Transverse colon (tissue), 4 donors: ENCODE results near the gene CHST13.

Experiments
- POLR2AphosphoS5 ChIP-seq, 3 donors: sonication (generic); formaldehyde crosslinking; IDR thresholded peaks; one replicate each; pipeline ENCODE4 v1.6.1; 2016; ENCODE audit warnings: antibody characterized with exemption in 3 of 3
- TF ChIP-seq, protein P1 (sequence below), 5 experiments: fragments of 200-600 bp in 3 of 5; fragments of 450-650 bp in 2 of 5; sonication (generic) in 3 of 5; IDR thresholded peaks; 1 replicate in 2 of 5; 2 replicates in 3 of 5; pipeline ENCODE4 v1.5.1; 2016 to 2017; ENCODE audit warnings: antibody characterized with exemption in 5 of 5, inconsistent platforms in 3 of 5, mild to moderate bottlenecking in 2 of 5, moderate library complexity in 1 of 5

DNA sequence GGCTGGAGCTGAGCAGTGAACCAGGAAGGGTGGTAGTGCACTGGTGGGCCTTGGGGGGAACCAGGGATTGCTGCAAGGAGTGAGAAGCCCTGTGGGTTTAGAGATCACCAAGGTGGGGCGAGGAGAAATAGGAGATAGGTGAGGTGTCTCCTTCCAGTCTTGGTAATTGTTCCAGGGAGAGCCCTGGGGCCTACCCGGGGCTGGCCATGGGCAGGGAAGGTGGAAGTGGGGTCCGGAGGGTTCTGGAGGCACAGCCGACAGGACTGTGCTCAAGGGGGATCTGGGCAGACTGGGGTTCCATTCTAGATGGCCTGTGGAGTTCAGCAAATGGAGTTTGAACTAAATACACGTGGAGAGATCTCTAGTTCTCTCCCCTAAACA is 4.5 kb downstream of the CHST13 start:
- TF ChIP-seq, protein P1, sequence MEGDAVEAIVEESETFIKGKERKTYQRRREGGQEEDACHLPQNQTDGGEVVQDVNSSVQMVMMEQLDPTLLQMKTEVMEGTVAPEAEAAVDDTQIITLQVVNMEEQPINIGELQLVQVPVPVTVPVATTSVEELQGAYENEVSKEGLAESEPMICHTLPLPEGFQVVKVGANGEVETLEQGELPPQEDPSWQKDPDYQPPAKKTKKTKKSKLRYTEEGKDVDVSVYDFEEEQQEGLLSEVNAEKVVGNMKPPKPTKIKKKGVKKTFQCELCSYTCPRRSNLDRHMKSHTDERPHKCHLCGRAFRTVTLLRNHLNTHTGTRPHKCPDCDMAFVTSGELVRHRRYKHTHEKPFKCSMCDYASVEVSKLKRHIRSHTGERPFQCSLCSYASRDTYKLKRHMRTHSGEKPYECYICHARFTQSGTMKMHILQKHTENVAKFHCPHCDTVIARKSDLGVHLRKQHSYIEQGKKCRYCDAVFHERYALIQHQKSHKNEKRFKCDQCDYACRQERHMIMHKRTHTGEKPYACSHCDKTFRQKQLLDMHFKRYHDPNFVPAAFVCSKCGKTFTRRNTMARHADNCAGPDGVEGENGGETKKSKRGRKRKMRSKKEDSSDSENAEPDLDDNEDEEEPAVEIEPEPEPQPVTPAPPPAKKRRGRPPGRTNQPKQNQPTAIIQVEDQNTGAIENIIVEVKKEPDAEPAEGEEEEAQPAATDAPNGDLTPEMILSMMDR (IDR thresholded peaks at IDR 0.05), result no peak
- no peak for TF ChIP-seq POLR2AphosphoS5 (IDR thresholded peaks at IDR 0.05)
